HL-60 (cell line): Measurements from ENCODE around the gene DENND11.

Source experiments
- CTCF ChIP-seq: IDR thresholded peaks from one replicate; pipeline ENCODE4 v1.5.1; 2011; ENCODE audit warnings: low read length, control low read depth, inconsistent platforms; ENCODE audit not compliant: insufficient read depth
- POLR2AphosphoS5 ChIP-seq: IDR thresholded peaks from 2 replicates; pipeline ENCODE4 v1.6.1; 2012; ENCODE audit warnings: low read depth
- REST ChIP-seq: IDR thresholded peaks from 2 replicates; pipeline ENCODE4 v1.6.1; 2012; ENCODE audit warnings: low read depth; ENCODE audit not compliant: insufficient replicate concordance

GRCh38 chr7:141671705-141672496 is 30.1 kb downstream of the DENND11 start:
- TF ChIP-seq CTCF (no peak), REST (no peak), POLR2AphosphoS5 (no peak)
